SKM-1 treated with dmso at 0.1 percent for 144 hours (cell line): ENCODE data around the gene NBEA.

ENCODE experiments used
- DNase-seq: peaks from one replicate; lab custom pipeline; 2025; ENCODE audit not compliant: unreplicated experiment; lab: John Stamatoyannopoulos, UW

The NBEA gene

GRCh38 chr13:35162420-35162819, 220.3 kb downstream of the NBEA start:
- DNase-seq = no peak

- DNase-seq = no peak
Observed at GRCh38 chr13:35163674-35164073, 221.6 kb downstream of the NBEA start.

- DNase-seq = peak; percentile 54
Observed at GRCh38 chr13:35164324-35164932, 222.4 kb downstream of the NBEA start.

GRCh38 chr13:35165205-35165604, 223.1 kb downstream of the NBEA start:
- DNase-seq = no peak

GRCh38 chr13:35179494-35179893, 237.4 kb downstream of the NBEA start:
- no peak for DNase-seq

- DNase-seq = no peak
Observed at GRCh38 chr13:35179920-35180663, 238.0 kb downstream of the NBEA start.

- no peak for DNase-seq
Observed at GRCh38 chr13:35190241-35190640, 248.2 kb downstream of the NBEA start.

GRCh38 chr13:35191883-35192282, 249.8 kb downstream of the NBEA start:
- no peak for DNase-seq

GRCh38 chr13:35198613-35199200, 256.6 kb downstream of the NBEA start:
- DNase-seq = no peak

GRCh38 chr13:35208587-35208986, 266.5 kb downstream of the NBEA start:
- no peak for DNase-seq

GRCh38 chr13:35210261-35210660, 268.2 kb downstream of the NBEA start:
- no peak for DNase-seq

- DNase-seq = no peak
Observed at GRCh38 chr13:35211949-35212348, 269.9 kb downstream of the NBEA start.

GRCh38 chr13:35213911-35214310, 271.8 kb downstream of the NBEA start:
- no peak for DNase-seq

- no peak for DNase-seq
Observed at GRCh38 chr13:35216131-35216530, 274.1 kb downstream of the NBEA start.

- DNase-seq = no peak
Observed at GRCh38 chr13:35219021-35219420, 277.0 kb downstream of the NBEA start.

GRCh38 chr13:35225159-35225558, 283.1 kb downstream of the NBEA start:
- DNase-seq = no peak

GRCh38 chr13:35225582-35225981, 283.5 kb downstream of the NBEA start:
- DNase-seq = no peak

GRCh38 chr13:35228536-35228935, 286.5 kb downstream of the NBEA start:
- DNase-seq = no peak

- no peak for DNase-seq
Observed at GRCh38 chr13:35231426-35231825, 289.4 kb downstream of the NBEA start.

- DNase-seq = no peak
Observed at GRCh38 chr13:35238274-35238673, 296.2 kb downstream of the NBEA start.

- no peak for DNase-seq
Observed at GRCh38 chr13:35252536-35253205, 310.6 kb downstream of the NBEA start.

GRCh38 chr13:35255241-35255640, 313.2 kb downstream of the NBEA start:
- DNase-seq = no peak
